Thyroid gland (tissue), 4 donors: Measurements from ENCODE around the gene KIR3DL2. TPM values are rescaled to one million over a fixed set of nuclear protein-coding genes. Genes with fewer than 3 reads are reported as not detected.
"Not testable (repeated sequence)": the region's sequence is repeated elsewhere in the genome, so short reads cannot be mapped to it uniquely, and the experiment has no call there.

ENCODE experiments used
- DNase-seq, 2 donors: peaks; one replicate each; pipeline ENCODE4 v3.0.0-alpha.2; 2019
- H3K27ac ChIP-seq, 3 donors: fragments of 200-600 bp; sonication (generic); 1 replicate in 2 of 3; 2 replicates in 1 of 3; pipeline ENCODE4 v1.5.1; 2016 to 2019; ENCODE audit warnings: mild to moderate bottlenecking in 1 of 3, moderate library complexity in 1 of 3
- H3K27me3 ChIP-seq: fragments of 200-600 bp; sonication (generic); one replicate; pipeline ENCODE4 v1.5.1; 2019
- H3K36me3 ChIP-seq, 2 donors: fragments of 200-600 bp; sonication (generic); one replicate each; pipeline ENCODE4 v1.5.1; 2016 to 2019
- H3K4me1 ChIP-seq, 2 donors: fragments of 200-600 bp; sonication (generic); one replicate each; pipeline ENCODE4 v1.5.1; 2017 to 2019
- H3K4me3 ChIP-seq, 3 donors: fragments of 200-600 bp; sonication (generic); replicated peaks in 1 of 3; 1 replicate in 2 of 3; 2 replicates in 1 of 3; pipeline ENCODE4 v1.5.1; 2016; ENCODE audit warnings: mild to moderate bottlenecking in 1 of 3
- H3K9me3 ChIP-seq: fragments of 200-600 bp; sonication (generic); one replicate; pipeline ENCODE4 v1.5.1; 2017
- POLR2A ChIP-seq, 2 donors: fragments of 450-650 bp; IDR thresholded peaks; one replicate each; pipeline ENCODE4 v1.6.1; 2017; ENCODE audit warnings: antibody characterized with exemption in 2 of 2, mild to moderate bottlenecking in 2 of 2, moderate library complexity in 1 of 2
- WGBS, 2 donors: methylation state at CpG; one replicate each; pipeline ENCODE4 v1.1.5; 2017; 5-methylcytosine and 5-hydroxymethylcytosine counted together
- intact Hi-C: fragments of 100-400 bp; cut with DNase I; formaldehyde crosslinking; loops from one replicate; pipeline ENCODE4 v1.15.1; 2023
- total RNA-seq, 4 donors: library from RNA; depleted of rRNA; stranded (reverse); fragments of >200 nt; gene quantifications; one replicate each; pipeline ENCODE4 v1.2.3, GENCODE V29; 2016
- TF ChIP-seq, protein P1 (sequence below), 6 experiments: fragments of 200-600 bp in 3 of 6; fragments of 450-650 bp in 3 of 6; sonication (generic) in 3 of 6; IDR thresholded peaks; one replicate each; pipeline ENCODE4 v1.5.1; 2016 to 2019; ENCODE audit warnings: antibody characterized with exemption in 6 of 6, mild to moderate bottlenecking in 2 of 6, inconsistent platforms in 1 of 6, moderate library complexity in 1 of 6

Gene KIR3DL2
- total RNA-seq, 4 donors from 2014 or later: not detected

- Histone ChIP-seq H3K4me3 (no peak overlapping the region), H3K27ac (no peak overlapping the region), H3K36me3 (no peaks in the 10 kb centered on the region), H3K4me1 (no peaks in the 10 kb centered on the region), H3K27me3 (no peaks in the 10 kb centered on the region), H3K9me3 (no peaks in the 10 kb centered on the region)
- DNase-seq: no peak
- WGBS, 2 donors: 81 to 90% methylated on average over 8 to 9 of the region's 9 CpGs
- intact Hi-C loops: no loop called here
- TF ChIP-seq, protein P1, sequence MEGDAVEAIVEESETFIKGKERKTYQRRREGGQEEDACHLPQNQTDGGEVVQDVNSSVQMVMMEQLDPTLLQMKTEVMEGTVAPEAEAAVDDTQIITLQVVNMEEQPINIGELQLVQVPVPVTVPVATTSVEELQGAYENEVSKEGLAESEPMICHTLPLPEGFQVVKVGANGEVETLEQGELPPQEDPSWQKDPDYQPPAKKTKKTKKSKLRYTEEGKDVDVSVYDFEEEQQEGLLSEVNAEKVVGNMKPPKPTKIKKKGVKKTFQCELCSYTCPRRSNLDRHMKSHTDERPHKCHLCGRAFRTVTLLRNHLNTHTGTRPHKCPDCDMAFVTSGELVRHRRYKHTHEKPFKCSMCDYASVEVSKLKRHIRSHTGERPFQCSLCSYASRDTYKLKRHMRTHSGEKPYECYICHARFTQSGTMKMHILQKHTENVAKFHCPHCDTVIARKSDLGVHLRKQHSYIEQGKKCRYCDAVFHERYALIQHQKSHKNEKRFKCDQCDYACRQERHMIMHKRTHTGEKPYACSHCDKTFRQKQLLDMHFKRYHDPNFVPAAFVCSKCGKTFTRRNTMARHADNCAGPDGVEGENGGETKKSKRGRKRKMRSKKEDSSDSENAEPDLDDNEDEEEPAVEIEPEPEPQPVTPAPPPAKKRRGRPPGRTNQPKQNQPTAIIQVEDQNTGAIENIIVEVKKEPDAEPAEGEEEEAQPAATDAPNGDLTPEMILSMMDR (IDR thresholded peaks at IDR 0.05): no peak
- no peak for TF ChIP-seq POLR2A (IDR thresholded peaks at IDR 0.05)
These were observed 33.0 kb downstream of the KIR3DL2 start for GRCh38 chr19:54883228-54883627.

DNA sequence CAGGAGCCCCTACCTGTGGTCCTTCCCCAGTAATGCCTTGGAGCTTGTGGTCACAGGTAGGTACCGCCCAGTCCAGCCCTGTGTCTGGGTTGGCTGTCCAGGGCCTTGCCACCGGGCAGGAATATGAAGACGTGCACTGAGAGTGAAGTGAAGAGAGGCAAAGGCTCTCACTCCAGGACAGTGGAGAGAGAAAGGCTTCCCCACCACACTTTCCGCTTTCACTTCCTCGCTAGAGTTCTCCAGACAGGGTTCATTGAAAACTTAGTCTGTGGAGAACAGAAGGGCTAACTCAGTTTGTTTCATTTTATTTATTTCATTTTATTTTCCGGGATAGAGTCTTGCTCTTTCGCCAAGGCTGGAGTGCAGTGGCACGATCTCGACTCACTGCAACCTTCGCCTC is 38.0 kb downstream of the KIR3DL2 start:
- Histone ChIP-seq H3K36me3 (no peaks in the 10 kb centered on the region), H3K4me3 (no peak overlapping the region), H3K27me3 (no peaks in the 10 kb centered on the region), H3K9me3 (no peaks in the 10 kb centered on the region), H3K4me1 (no peaks in the 10 kb centered on the region), H3K27ac (no peak overlapping the region)
- DNase-seq: no peak
- WGBS, 2 donors: 90 to 92% methylated on average over 10 of the region's 10 CpGs
- TF ChIP-seq, protein P1 (IDR thresholded peaks at IDR 0.05): no peak
- no peak for TF ChIP-seq POLR2A (IDR thresholded peaks at IDR 0.05)
- intact Hi-C loops: no loop called here

DNA sequence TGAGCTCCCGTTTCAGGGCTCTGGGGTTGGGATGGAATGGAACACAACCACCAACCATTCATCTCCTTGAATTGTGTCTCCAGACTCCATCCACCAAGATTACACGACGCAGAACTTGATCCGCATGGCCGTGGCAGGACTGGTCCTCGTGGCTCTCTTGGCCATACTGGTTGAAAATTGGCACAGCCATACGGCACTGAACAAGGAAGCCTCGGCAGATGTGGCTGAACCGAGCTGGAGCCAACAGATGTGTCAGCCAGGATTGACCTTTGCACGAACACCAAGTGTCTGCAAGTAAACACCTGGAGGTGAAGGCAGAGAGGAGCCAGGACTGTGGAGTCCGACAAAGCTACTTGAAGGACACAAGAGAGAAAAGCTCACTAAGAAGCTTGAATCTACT is 39.3 kb downstream of the KIR3DL2 start:
- TF ChIP-seq, protein P1 (IDR thresholded peaks at IDR 0.05): no peak
- TF ChIP-seq POLR2A (IDR thresholded peaks at IDR 0.05): no peak
- intact Hi-C loops: no loop called here
- H3K27me3 ChIP-seq: no peaks in the 10 kb centered on the region

GRCh38 chr19:54893406-54893805 is 43.2 kb downstream of the KIR3DL2 start:
- Histone ChIP-seq H3K27me3 (no peaks in the 10 kb centered on the region), H3K27ac (no peak overlapping the region), H3K4me1 (no peaks in the 10 kb centered on the region), H3K36me3 (no peaks in the 10 kb centered on the region), H3K4me3 (no peak overlapping the region), H3K9me3 (no peaks in the 10 kb centered on the region)
- WGBS, 2 donors: 29 to 39% methylated on average over 7 of the region's 7 CpGs
- TF ChIP-seq, protein P1 (IDR thresholded peaks at IDR 0.05): no peak
- no peak for TF ChIP-seq POLR2A (IDR thresholded peaks at IDR 0.05)
- no peak for DNase-seq
- intact Hi-C loops: no loop called here

More for the DNA sequence above, 39.3 kb downstream of the KIR3DL2 start:
- no peak for DNase-seq
- WGBS, 2 donors: 81 to 90% methylated on average over 11 of the region's 11 CpGs
- Histone ChIP-seq H3K27ac (no peak overlapping the region), H3K9me3 (no peaks in the 10 kb centered on the region), H3K4me3 (no peak overlapping the region), H3K4me1 (no peaks in the 10 kb centered on the region), H3K36me3 (no peaks in the 10 kb centered on the region)

GRCh38 chr19:54894106-54894505 is 43.9 kb downstream of the KIR3DL2 start:
- 86 to 88% methylated on average over 16 of the region's 16 CpGs for WGBS, 2 donors

DNA sequence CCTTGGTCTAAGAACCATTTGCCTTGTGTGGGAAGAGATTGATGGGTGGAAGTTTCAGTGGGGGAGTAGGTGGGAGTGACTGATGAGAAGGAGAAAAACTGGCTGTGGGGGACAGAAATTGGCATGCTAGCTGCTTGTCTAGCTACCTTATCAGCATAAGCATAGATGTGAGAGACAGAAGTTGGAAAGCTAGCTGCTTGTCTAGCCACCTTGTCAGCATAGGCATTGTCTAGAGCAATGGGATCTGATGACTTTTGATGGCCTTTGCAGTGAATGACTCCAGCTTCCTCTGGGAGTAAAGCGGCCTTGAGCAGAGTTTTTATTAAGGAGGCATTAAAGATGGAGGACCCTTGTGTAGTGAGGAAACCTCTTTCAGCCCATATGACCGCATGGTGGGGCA is 45.8 kb downstream of the KIR3DL2 start:
- intact Hi-C loops: no loop called here
- Histone ChIP-seq H3K27ac (no peak overlapping the region), H3K36me3 (no peaks in the 10 kb centered on the region), H3K9me3 (no peaks in the 10 kb centered on the region), H3K4me1 (no peaks in the 10 kb centered on the region), H3K27me3 (no peaks in the 10 kb centered on the region), H3K4me3 (no peak overlapping the region)
- 78 to 82% methylated on average over 2 of the region's 2 CpGs for WGBS, 2 donors
- TF ChIP-seq, protein P1 (IDR thresholded peaks at IDR 0.05): no peak
- no peak for TF ChIP-seq POLR2A (IDR thresholded peaks at IDR 0.05)
- no peak for DNase-seq

More at GRCh38 chr19:54894106-54894505, 43.9 kb downstream of the KIR3DL2 start:
- H3K4me3 ChIP-seq, H3K27me3 ChIP-seq, H3K4me1 ChIP-seq, intact Hi-C loops, H3K36me3 ChIP-seq, H3K27ac ChIP-seq, H3K9me3 ChIP-seq, DNase-seq: not testable (repeated sequence)

DNA sequence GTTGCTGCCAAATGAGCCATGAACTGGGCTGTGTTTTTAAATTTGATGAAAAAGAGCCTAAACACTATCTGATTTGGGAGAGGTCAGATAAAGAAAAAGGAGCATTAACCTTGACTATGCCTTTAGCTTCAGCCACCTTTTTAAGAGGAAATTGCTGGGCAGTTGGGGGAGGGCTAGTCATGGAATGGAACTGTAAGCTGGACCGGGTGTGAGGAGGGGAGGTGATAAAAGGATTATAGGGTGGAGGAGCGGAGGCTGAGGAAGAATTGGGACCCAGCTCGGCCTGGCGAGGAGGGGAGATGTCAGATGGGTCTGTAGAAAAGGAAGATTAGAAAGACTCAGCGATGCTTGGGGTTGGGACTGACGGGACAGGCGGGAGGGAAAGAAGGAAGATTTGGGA is 48.4 kb downstream of the KIR3DL2 start:
- DNase-seq, intact Hi-C loops, H3K36me3 ChIP-seq, H3K27ac ChIP-seq, H3K4me3 ChIP-seq, H3K9me3 ChIP-seq, H3K27me3 ChIP-seq, H3K4me1 ChIP-seq: not testable (repeated sequence)
- 51 to 58% methylated on average over 7 of the region's 7 CpGs for WGBS, 2 donors

DNA sequence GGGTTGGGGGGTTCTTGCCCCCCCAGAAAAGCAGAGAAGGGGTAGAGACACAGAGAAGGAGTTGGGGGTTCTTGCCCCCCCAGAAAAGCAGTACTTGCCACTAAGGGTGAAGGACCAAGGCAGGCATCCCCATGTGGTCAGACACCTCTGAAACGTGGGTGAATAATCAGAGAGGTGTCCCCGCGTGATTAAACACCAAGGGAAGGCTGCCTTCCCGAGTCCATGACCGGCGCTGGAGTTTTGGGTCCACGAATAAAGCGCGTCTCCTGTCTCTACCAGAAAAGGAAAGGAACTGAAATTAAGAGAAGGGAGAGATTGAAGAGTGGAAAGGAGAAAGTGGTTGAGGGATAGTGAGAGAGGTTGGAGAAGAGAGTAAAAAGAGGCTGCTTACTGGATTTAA is 49.4 kb downstream of the KIR3DL2 start:
- 76 to 86% methylated on average over 9 of the region's 9 CpGs for WGBS, 2 donors
- H3K9me3 ChIP-seq, H3K27me3 ChIP-seq, H3K4me1 ChIP-seq, H3K4me3 ChIP-seq, H3K27ac ChIP-seq, H3K36me3 ChIP-seq, intact Hi-C loops, DNase-seq: not testable (repeated sequence)
